K562 (cell line): ENCODE data around the gene CACNA1A. TPM values are rescaled to one million over a fixed set of nuclear protein-coding genes. Genes with fewer than 3 reads are reported as not detected.

Source experiments
- ATAC-seq: fragments of 200-7000 bp; cut with Tn5 transposase; 3 replicates; pipeline ENCODE4 v1.9.1; 2020; ENCODE audit warnings: moderate library complexity
- BruUV-seq: library from RNA; stranded (reverse); fragments of 400-500 nt; replicated peaks from 2 replicates; lab custom pipeline; 2021; lab: Mats Ljungman, UMichigan
- CTCF ChIA-PET: fragments of 300-600 bp; formaldehyde crosslinking; extraction: SDS; loops from one replicate; lab custom pipeline; 2021; ENCODE audit warnings: low intra/inter-chr PET ratio; lab: Yijun Ruan, JAX
- POLR2A ChIA-PET: fragments of 300-600, 350-650 bp; sonication (Branson Sonifier 250); formaldehyde crosslinking; extraction: SDS; loops from one replicate; lab custom pipeline; 2021; ENCODE audit warnings: antibody characterized with exemption, inconsistent platforms; lab: Yijun Ruan, JAX
- DNase-seq, 4 experiments: peaks; one replicate each; pipeline versions ENCODE4 v3.0.0 to v3.0.0-alpha.2; 2011 to 2018; ENCODE audit warnings: low spot score in 3 of 4, mixed read lengths in 3 of 4; ENCODE audit errors: extremely low read depth in 1 of 4
- FAIRE-seq: peaks from 2 replicates; lab custom pipeline; 2011; peaks lifted over from hg19 to GRCh38; lab: Jason Lieb, UNC
- H2AFZ ChIP-seq: 2 replicates; pipeline ENCODE4 v1.6.0; 2011; ENCODE audit warnings: low read depth, low read length, control low read depth, inconsistent platforms
- H3K27ac ChIP-seq: fragments of 200-600 bp; 3 replicates; pipeline ENCODE4 v1.8.0; 2011; ENCODE audit warnings: low read depth, mild to moderate bottlenecking, control low read depth, inconsistent platforms, low read length, moderate library complexity, mixed read lengths; ENCODE audit errors: extremely low read depth
- H3K27me3 ChIP-seq, 2 experiments: fragments of 300-600 bp in 1 of 2; 2 replicates in 1 of 2; 3 replicates in 1 of 2; pipeline versions ENCODE4 v1.6.0 to v1.8.0; 2011; ENCODE audit warnings: inconsistent platforms in 2 of 2, low read length in 2 of 2, mild to moderate bottlenecking in 1 of 2, mixed read lengths in 1 of 2, moderate library complexity in 1 of 2; ENCODE audit not compliant: control insufficient read depth in 2 of 2, insufficient read depth in 2 of 2
- H3K36me3 ChIP-seq: fragments of 300-600 bp; 3 replicates; pipeline ENCODE4 v1.8.0; 2011; ENCODE audit warnings: mild to moderate bottlenecking, low read length, inconsistent platforms; ENCODE audit not compliant: control insufficient read depth, insufficient read depth
- H3K4me1 ChIP-seq, 2 experiments: fragments of 200-600 bp in 1 of 2; replicated peaks in 1 of 2; 2 replicates in 1 of 2; 3 replicates in 1 of 2; pipeline versions ENCODE4 v1.5.1 to v1.8.0; 2011; ENCODE audit warnings: inconsistent platforms in 2 of 2, low read length in 2 of 2, mild to moderate bottlenecking in 1 of 2, mixed read lengths in 1 of 2, moderate library complexity in 1 of 2; ENCODE audit not compliant: control insufficient read depth in 2 of 2, insufficient read depth in 2 of 2
- H3K4me2 ChIP-seq: 2 replicates; pipeline ENCODE4 v1.6.1; 2011; ENCODE audit warnings: low read length, control low read depth, inconsistent platforms, mixed read lengths; ENCODE audit not compliant: insufficient read depth
- H3K4me3 ChIP-seq: fragments of 200-600 bp; sonication (generic), shearing (Covaris generic); 2 replicates; pipeline ENCODE4 v1.5.1; 2016; ENCODE audit warnings: control low read depth, inconsistent platforms
- H3K79me2 ChIP-seq: fragments of 200-600 bp; 3 replicates; pipeline ENCODE4 v1.8.0; 2011; ENCODE audit warnings: low read length, inconsistent platforms; ENCODE audit not compliant: control insufficient read depth, insufficient read depth
- H3K9ac ChIP-seq, 2 experiments: 2 replicates each; pipeline versions ENCODE4 v1.6.0 to v1.6.1; 2011; ENCODE audit warnings: low read depth in 2 of 2, low read length in 2 of 2, control low read depth in 1 of 2, inconsistent platforms in 1 of 2, mild to moderate bottlenecking in 1 of 2, mixed read lengths in 1 of 2; ENCODE audit not compliant: insufficient read depth in 1 of 2
- H3K9me1 ChIP-seq: one replicate; pipeline ENCODE4 v1.6.0; 2011; ENCODE audit warnings: inconsistent platforms, mild to moderate bottlenecking, low read length, moderate library complexity; ENCODE audit not compliant: control insufficient read depth, insufficient read depth
- H3K9me3 ChIP-seq: replicated peaks from 2 replicates; pipeline ENCODE4 v1.5.1; 2011; ENCODE audit warnings: low read depth, low read length, inconsistent platforms; ENCODE audit not compliant: control insufficient read depth, insufficient read depth
- H4K20me1 ChIP-seq: replicated peaks from 2 replicates; pipeline ENCODE4 v1.6.1; 2011; ENCODE audit warnings: low read length, inconsistent platforms, mixed read lengths; ENCODE audit not compliant: control insufficient read depth, insufficient read depth
- FOXJ2 ChIP-seq: fragments of 200-800 bp; sonication (Bioruptor generic); IDR thresholded peaks from 2 replicates; pipeline ENCODE4 v1.6.1; 2016; ENCODE audit warnings: missing genetic modification characterization, missing compliant biosample characterization
- HDAC2 ChIP-seq: fragments of 450-650 bp; IDR thresholded peaks from 2 replicates; pipeline ENCODE4 v1.6.1; 2016; ENCODE audit warnings: mild to moderate bottlenecking
- JUN ChIP-seq, 2 experiments: sonication (generic) in 1 of 2; formaldehyde crosslinking in 1 of 2; IDR thresholded peaks; 2 replicates each; pipeline versions ENCODE4 v1.6.1 to v1.8.0; 2012 to 2022; ENCODE audit warnings: borderline replicate concordance in 2 of 2, mild to moderate bottlenecking in 2 of 2, improper control_type of control experiment in 1 of 2, low read depth in 1 of 2, low read length in 1 of 2, missing genetic modification reagents in 1 of 2
- NCOA1 ChIP-seq: fragments of 450-650 bp; IDR thresholded peaks from 2 replicates; pipeline ENCODE4 v1.6.1; 2016; ENCODE audit warnings: low read depth
- NFIX ChIP-seq: fragments of 250-450 bp; sonication (Bioruptor Pico); IDR thresholded peaks from 2 replicates; pipeline ENCODE4 v1.4.0; 2020; ENCODE audit warnings: low read depth, mild to moderate bottlenecking, moderate library complexity
- SMARCE1 ChIP-seq: fragments of 450-650 bp; IDR thresholded peaks from 2 replicates; pipeline ENCODE4 v1.7.1; 2016; ENCODE audit warnings: mild to moderate bottlenecking
- TEAD2 ChIP-seq: fragments of 450-650 bp; IDR thresholded peaks from 2 replicates; pipeline ENCODE4 v1.6.1; 2016; ENCODE audit warnings: missing genetic modification characterization, control low read depth, missing compliant biosample characterization
- ZFP36 ChIP-seq: fragments of 150-350 bp; IDR thresholded peaks from 2 replicates; pipeline ENCODE4 v1.6.1; 2018; ENCODE audit warnings: low read length, low read depth; ENCODE audit not compliant: partially characterized antibody
- WGBS: fragments of 100-300 bp; shearing (Covaris generic); methylation state at CpG from one replicate; pipeline ENCODE4 v1.1.6; 2016; ENCODE audit warnings: low coverage, mixed read lengths; ENCODE audit not compliant: insufficient coverage; ENCODE audit errors: missing lambda C conversion rate; 5-methylcytosine and 5-hydroxymethylcytosine counted together
- in situ Hi-C: fragments of 300-500 bp; cut with MboI; formaldehyde crosslinking; loops from 4 replicates; pipeline ENCODE4 v1.15.0; 2018; ENCODE audit warnings: inconsistent platforms, mixed read lengths
- intact Hi-C: fragments of 100-400 bp; cut with micrococcal nuclease; formaldehyde crosslinking; loops from 2 replicates; pipeline ENCODE4 v1.14.2; 2022
- polyA plus RNA-seq, 8 experiments: library from polyadenylated mRNA; depleted of rRNA in 4 of 8; stranded (reverse) in 5 of 8; unstranded in 3 of 8; fragments of >200 nt; fragmentation: Nextera tagmentation in 2 of 8; fragmentation: Illumina TruSeq in 1 of 8; extraction: Ambion mirVana in 2 of 8; extraction: Trizol in 1 of 8; gene quantifications; 2 replicates each; pipeline versions ENCODE4 v1.2.1 to v1.2.3, GENCODE V29; 2011 to 2014; ENCODE audit warnings: inconsistent platforms in 1 of 8, missing spikeins in 1 of 8
- total RNA-seq, 7 experiments: library from RNA; depleted of rRNA in 6 of 7; stranded (reverse); fragments of >200 nt in 6 of 7; fragmentation: Illumina TruSeq in 2 of 7; extraction: Trizol in 2 of 7; gene quantifications; 2 replicates each; pipeline versions ENCODE4 v1.2.1 to v1.2.3, GENCODE V29; 2011 to 2021; ENCODE audit warnings: low replicate concordance in 1 of 7
- TF ChIP-seq, protein P1 (sequence below): fragments of 150-350 bp; IDR thresholded peaks from 2 replicates; pipeline ENCODE4 v1.6.1; 2014; ENCODE audit warnings: low read depth, mild to moderate bottlenecking, low read length, borderline replicate concordance

Gene CACNA1A
- total and polyA plus RNA-seq, 9 of the 15 experiments (the other 6 are each of a cell fraction or from before 2014, with no cell fraction given) = 0.03 to 0.20 (median 0.09) TPM; not detected in 1

DNA sequence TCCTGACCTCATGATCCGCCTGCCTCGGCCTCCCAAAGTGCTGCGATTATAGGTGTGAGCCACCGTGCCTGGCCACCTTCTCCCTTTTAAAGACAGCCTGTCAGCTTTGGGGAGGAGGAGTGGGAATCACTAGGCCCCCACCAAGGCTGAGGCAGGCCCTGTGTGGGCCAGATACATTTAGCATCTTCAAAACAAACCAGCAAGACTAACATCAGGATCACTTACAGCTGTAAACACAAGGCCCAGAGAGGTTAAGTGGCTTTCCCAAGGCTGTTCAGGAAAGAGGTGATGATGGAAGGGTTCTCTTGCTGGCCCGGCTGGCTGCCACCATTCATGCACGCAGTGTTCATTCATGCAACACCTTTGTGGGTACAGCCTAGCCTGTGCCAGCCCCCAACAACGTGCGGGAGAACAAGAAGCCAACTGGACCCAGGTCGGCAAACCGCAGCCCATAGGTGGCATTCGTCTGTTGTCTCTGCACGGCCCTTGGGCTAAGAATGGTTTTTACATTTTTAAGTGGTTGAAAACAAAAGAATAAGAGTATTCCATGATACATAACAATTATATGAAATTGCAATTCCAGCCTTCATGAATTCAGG lies 333.0 kb downstream of the CACNA1A start:
- H3K4me3 ChIP-seq = no peak overlapping the region
- TF ChIP-seq ZFP36 = peak; percentile 14
- TF ChIP-seq TEAD2 (tag) = no peak
- ChIA-PET POLR2A (interaction anchor here (0.6 to 1.0 kb wide), 4 partner anchors 9 to 786 kb away, joined by 3 to 4 read pairs (median 3); no protein-coding TSS in a partner anchor), CTCF (no interaction called here)
- H2AFZ ChIP-seq = no peak overlapping the region
- H3K4me1 ChIP-seq = peaks cover 8 to 24% of the 10 kb centered on the region in 2 experiments; a peak in 3 of 5 replicates
- H3K36me3 ChIP-seq = no peaks in the 10 kb centered on the region
- H3K9me1 ChIP-seq = no peaks in the 10 kb centered on the region
- no peaks in the 10 kb centered on the region for H3K27me3 ChIP-seq
- intact Hi-C loops (no loop called here), in situ Hi-C loops (no loop called here)
- H3K79me2 ChIP-seq = no peaks in the 10 kb centered on the region
- WGBS = 65% methylated on average over 12 of the region's 12 CpGs
- H3K27ac ChIP-seq = no peak overlapping the region
- no peaks in the 10 kb centered on the region for H4K20me1 ChIP-seq
- H3K9ac ChIP-seq = peak overlapping the region in 1 of 2 experiments; percentile 1; a peak in 1 of 4 replicates
- no peak overlapping the region for H3K4me2 ChIP-seq
- FAIRE-seq = no peak
- no peak for ATAC-seq
- no TSS peak for BruUV-seq
- H3K9me3 ChIP-seq = no peaks in the 10 kb centered on the region
- no peak for DNase-seq

DNA sequence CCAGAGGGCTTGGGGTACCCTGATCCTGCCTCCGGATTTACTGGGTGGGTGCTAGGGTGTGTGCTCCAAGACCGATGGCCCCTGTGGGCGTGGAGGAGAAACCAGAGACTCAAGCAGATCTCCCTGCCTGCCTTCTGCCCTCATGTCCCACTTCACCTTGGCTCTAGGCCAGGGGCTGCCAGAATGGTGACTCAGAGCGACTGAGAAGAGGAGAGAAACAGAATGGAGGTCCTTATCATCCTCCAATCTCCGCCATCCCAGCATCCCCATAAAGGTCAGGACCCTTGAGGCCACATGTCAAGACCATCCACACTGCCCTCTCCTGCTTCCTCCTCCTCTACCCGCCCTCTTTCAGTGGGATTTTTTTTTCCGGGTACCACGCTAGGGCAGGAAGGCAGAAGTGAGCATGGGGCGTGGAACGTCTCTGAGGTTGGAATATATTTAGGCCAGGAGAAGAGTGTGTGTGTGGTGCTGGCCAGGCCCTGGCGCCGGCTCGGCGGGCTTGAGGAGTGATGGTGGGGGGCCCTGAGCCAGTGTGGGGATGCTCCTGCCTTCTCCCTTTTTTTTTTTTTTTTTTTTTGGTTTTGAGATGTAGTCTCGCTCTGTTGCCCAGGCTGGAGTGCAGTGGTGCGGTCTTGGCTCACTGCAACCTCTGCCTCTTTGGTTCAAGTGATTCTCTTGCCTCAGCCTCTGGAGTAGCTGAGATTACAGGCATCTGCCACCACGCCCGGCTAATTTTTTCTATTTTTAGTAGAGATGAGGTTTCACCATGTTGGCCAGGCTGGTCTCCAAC lies 333.7 kb downstream of the CACNA1A start:
- FAIRE-seq (peak; percentile 94), ATAC-seq (peak; percentile 18; the same call in 2 of the 3 replicates), DNase-seq (peak; percentile 58 to 78 (median 68))
- ChIA-PET CTCF (no interaction called here), POLR2A (no interaction called here)
- H3K27me3 ChIP-seq = no peaks in the 10 kb centered on the region
- in situ Hi-C loops = no loop called here
- 36% methylated on average over 11 of the region's 18 CpGs for WGBS
- peak overlapping the region; percentile 54; the same call in 1 of the 2 replicates for H2AFZ ChIP-seq
- H3K4me1 ChIP-seq = peaks cover 11 to 28% of the 10 kb centered on the region in 2 experiments; a peak in 3 of 5 replicates
- no peaks in the 10 kb centered on the region for H3K36me3 ChIP-seq
- H3K4me3 ChIP-seq = no peak overlapping the region
- H3K9me1 ChIP-seq = no peaks in the 10 kb centered on the region
- H3K9ac ChIP-seq = peak overlapping the region; percentile 31 to 87; a peak in 3 of 4 replicates
- intact Hi-C loops = no loop called here
- no peaks in the 10 kb centered on the region for H3K9me3 ChIP-seq
- peak overlapping the region; percentile 13; the same call in 1 of the 2 replicates for H3K4me2 ChIP-seq
- BruUV-seq = no TSS peak
- no peaks in the 10 kb centered on the region for H3K79me2 ChIP-seq
- H4K20me1 ChIP-seq = no peaks in the 10 kb centered on the region
- H3K27ac ChIP-seq = no peak overlapping the region; the same call in 2 of the 3 replicates
- TF ChIP-seq SMARCE1 = peak; percentile 73; the same call in 1 of the 2 replicates
- TF ChIP-seq JUN (IDR thresholded peaks at IDR 0.05; ENCODE audit: borderline replicate concordance, low read depth, low read length) = peak; percentile 74; the same call in 1 of the 2 replicates
- TF ChIP-seq JUN (CRISPR knock-in tag; IDR thresholded peaks at IDR 0.05; ENCODE audit: borderline replicate concordance) = no peak
- TF ChIP-seq NCOA1 = no peak
- TF ChIP-seq NFIX (CRISPR knock-in tag) = peak; percentile 13; the same call in 1 of the 2 replicates
- TF ChIP-seq HDAC2 = peak; percentile 61; the same call in 1 of the 2 replicates
- 0 out of 2 replicates have a peak, but pooled peaks have one; percentile 23 for TF ChIP-seq FOXJ2
- TF ChIP-seq, protein P1, sequence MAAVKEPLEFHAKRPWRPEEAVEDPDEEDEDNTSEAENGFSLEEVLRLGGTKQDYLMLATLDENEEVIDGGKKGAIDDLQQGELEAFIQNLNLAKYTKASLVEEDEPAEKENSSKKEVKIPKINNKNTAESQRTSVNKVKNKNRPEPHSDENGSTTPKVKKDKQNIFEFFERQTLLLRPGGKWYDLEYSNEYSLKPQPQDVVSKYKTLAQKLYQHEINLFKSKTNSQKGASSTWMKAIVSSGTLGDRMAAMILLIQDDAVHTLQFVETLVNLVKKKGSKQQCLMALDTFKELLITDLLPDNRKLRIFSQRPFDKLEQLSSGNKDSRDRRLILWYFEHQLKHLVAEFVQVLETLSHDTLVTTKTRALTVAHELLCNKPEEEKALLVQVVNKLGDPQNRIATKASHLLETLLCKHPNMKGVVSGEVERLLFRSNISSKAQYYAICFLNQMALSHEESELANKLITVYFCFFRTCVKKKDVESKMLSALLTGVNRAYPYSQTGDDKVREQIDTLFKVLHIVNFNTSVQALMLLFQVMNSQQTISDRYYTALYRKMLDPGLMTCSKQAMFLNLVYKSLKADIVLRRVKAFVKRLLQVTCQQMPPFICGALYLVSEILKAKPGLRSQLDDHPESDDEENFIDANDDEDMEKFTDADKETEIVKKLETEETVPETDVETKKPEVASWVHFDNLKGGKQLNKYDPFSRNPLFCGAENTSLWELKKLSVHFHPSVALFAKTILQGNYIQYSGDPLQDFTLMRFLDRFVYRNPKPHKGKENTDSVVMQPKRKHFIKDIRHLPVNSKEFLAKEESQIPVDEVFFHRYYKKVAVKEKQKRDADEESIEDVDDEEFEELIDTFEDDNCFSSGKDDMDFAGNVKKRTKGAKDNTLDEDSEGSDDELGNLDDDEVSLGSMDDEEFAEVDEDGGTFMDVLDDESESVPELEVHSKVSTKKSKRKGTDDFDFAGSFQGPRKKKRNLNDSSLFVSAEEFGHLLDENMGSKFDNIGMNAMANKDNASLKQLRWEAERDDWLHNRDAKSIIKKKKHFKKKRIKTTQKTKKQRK = no peak
